GM12878 (cell line): ENCODE results near the gene PDE6A. TPM values are rescaled to one million over a fixed set of nuclear protein-coding genes. Genes with fewer than 3 reads are reported as not detected.

Source experiments
- ATAC-seq: fragments of 200-7000 bp; cut with Tn5 transposase; 3 replicates; pipeline ENCODE4 v1.9.1; 2020; ENCODE audit warnings: mild to moderate bottlenecking, moderate library complexity
- BruUV-seq: library from RNA; stranded (reverse); fragments of 400-500 nt; replicated peaks from 2 replicates; lab custom pipeline; 2021; lab: Mats Ljungman, UMichigan
- CTCF ChIA-PET: fragments of 300-600 bp; sonication (Branson Sonifier 250); formaldehyde crosslinking; extraction: SDS; loops from one replicate; lab custom pipeline; 2021; ENCODE audit warnings: inconsistent platforms; lab: Yijun Ruan, JAX
- POLR2A ChIA-PET: fragments of 350-600 bp; formaldehyde crosslinking; extraction: SDS; loops from one replicate; lab custom pipeline; 2021; ENCODE audit warnings: inconsistent platforms; lab: Charles Lee
- RAD21 ChIA-PET: fragments of 300-600 bp; sonication (Branson Sonifier 250); formaldehyde crosslinking; loops from one replicate; lab custom pipeline; 2023; ENCODE audit warnings: antibody characterized with exemption; ENCODE audit not compliant: unreplicated experiment; lab: Charles Lee
- SMC1A ChIA-PET: fragments of 300-600 bp; sonication (Branson Sonifier 250); formaldehyde crosslinking; loops from one replicate; lab custom pipeline; 2023; ENCODE audit not compliant: unreplicated experiment, uncharacterized antibody; lab: Charles Lee
- DNase-seq: peaks from one replicate; pipeline ENCODE4 v3.0.0-alpha.2; 2011; ENCODE audit warnings: low read depth, low spot score
- FAIRE-seq: peaks from 3 replicates; lab custom pipeline; 2011; peaks lifted over from hg19 to GRCh38; lab: Jason Lieb, UNC
- H2AFZ ChIP-seq: 2 replicates; pipeline ENCODE4 v1.6.0; 2011; ENCODE audit warnings: low read depth, low read length, control low read depth; ENCODE audit not compliant: control insufficient read depth
- H3K27ac ChIP-seq: 2 replicates; pipeline ENCODE4 v1.5.1; 2011; ENCODE audit warnings: control low read depth; ENCODE audit not compliant: control insufficient read depth, insufficient read depth
- H3K27me3 ChIP-seq, 2 experiments: replicated peaks in 1 of 2; 2 replicates each; pipeline versions ENCODE4 v1.6.0 to v1.6.1; 2011; ENCODE audit warnings: low read length in 1 of 2; ENCODE audit not compliant: control insufficient read depth in 2 of 2, insufficient read depth in 2 of 2
- H3K36me3 ChIP-seq, 2 experiments: 2 replicates each; pipeline ENCODE4 v1.5.1; 2011; ENCODE audit warnings: low read length in 1 of 2; ENCODE audit not compliant: control insufficient read depth in 2 of 2, insufficient read depth in 2 of 2
- H3K4me1 ChIP-seq: 2 replicates; pipeline ENCODE4 v1.6.1; 2011; ENCODE audit warnings: mild to moderate bottlenecking, low read length, moderate library complexity, mixed read lengths; ENCODE audit not compliant: control insufficient read depth, insufficient read depth
- H3K4me2 ChIP-seq: 2 replicates; pipeline ENCODE4 v1.6.0; 2011; ENCODE audit warnings: control low read depth; ENCODE audit not compliant: control insufficient read depth, insufficient read depth
- H3K4me3 ChIP-seq: fragments of 200-600 bp; sonication (generic); 2 replicates; pipeline ENCODE4 v1.5.1; 2016
- H3K79me2 ChIP-seq: 2 replicates; pipeline ENCODE4 v1.6.0; 2011; ENCODE audit warnings: low read length; ENCODE audit not compliant: control insufficient read depth, insufficient read depth
- H3K9ac ChIP-seq: 2 replicates; pipeline ENCODE4 v1.8.0; 2011; ENCODE audit warnings: low read length, control low read depth, mixed read lengths; ENCODE audit not compliant: control insufficient read depth, insufficient read depth
- H3K9me3 ChIP-seq: replicated peaks from 3 replicates; pipeline ENCODE4 v1.5.1; 2011; ENCODE audit warnings: mild to moderate bottlenecking, low read length; ENCODE audit not compliant: control insufficient read depth, insufficient read depth
- H4K20me1 ChIP-seq: 2 replicates; pipeline ENCODE4 v1.6.0; 2011; ENCODE audit not compliant: control insufficient read depth, insufficient read depth
- DPF2 ChIP-seq: fragments of 450-650 bp; IDR thresholded peaks from 2 replicates; pipeline ENCODE4 v1.6.1; 2017; ENCODE audit warnings: mild to moderate bottlenecking
- ESRRA ChIP-seq: IDR thresholded peaks from 2 replicates; pipeline ENCODE4 v1.6.1; 2012; ENCODE audit warnings: mild to moderate bottlenecking, low read length, improper control_type of control experiment
- IKZF1 ChIP-seq: fragments of 450-650 bp; conservative IDR thresholded peaks from 2 replicates; pipeline ENCODE4 v1.6.1; 2017; ENCODE audit warnings: antibody characterized with exemption, mild to moderate bottlenecking
- KAT2A ChIP-seq: conservative IDR thresholded peaks from 2 replicates; pipeline ENCODE4 v1.6.1; 2011; ENCODE audit warnings: low read depth, low read length; ENCODE audit not compliant: control insufficient read depth
- MTA2 ChIP-seq: fragments of 450-650 bp; IDR thresholded peaks from 2 replicates; pipeline ENCODE4 v1.6.1; 2016; ENCODE audit warnings: low read depth, mild to moderate bottlenecking, moderate library complexity
- NBN ChIP-seq: fragments of 450-650 bp; IDR thresholded peaks from 2 replicates; pipeline ENCODE4 v1.6.1; 2016
- RB1 ChIP-seq: fragments of 450-650 bp; formaldehyde crosslinking; IDR thresholded peaks from 2 replicates; pipeline ENCODE4 v1.6.1; 2017; ENCODE audit warnings: mild to moderate bottlenecking, borderline replicate concordance
- RELB ChIP-seq: fragments of 450-650 bp; IDR thresholded peaks from 2 replicates; pipeline ENCODE4 v1.6.1; 2017; ENCODE audit warnings: low read depth, mild to moderate bottlenecking, moderate library complexity
- SIX5 ChIP-seq: IDR thresholded peaks from 2 replicates; pipeline ENCODE4 v1.6.1; 2011; ENCODE audit warnings: mild to moderate bottlenecking, low read depth, low read length, moderate library complexity; ENCODE audit not compliant: severe bottlenecking
- SMAD5 ChIP-seq: IDR thresholded peaks from 2 replicates; pipeline ENCODE4 v1.6.1; 2016; ENCODE audit warnings: antibody characterized with exemption, low read depth
- TBL1XR1 ChIP-seq: IDR thresholded peaks from 2 replicates; pipeline ENCODE4 v1.6.1; 2012; ENCODE audit warnings: low read depth, low read length, improper control_type of control experiment
- YBX1 ChIP-seq: fragments of 450-650 bp; IDR thresholded peaks from 2 replicates; pipeline ENCODE4 v1.6.1; 2016; ENCODE audit warnings: antibody characterized with exemption
- YY1 ChIP-seq: IDR thresholded peaks from 2 replicates; pipeline ENCODE4 v1.6.1; 2011; ENCODE audit warnings: low read depth, mild to moderate bottlenecking, low read length
- ZNF217 ChIP-seq: fragments of 450-650 bp; IDR thresholded peaks from 2 replicates; pipeline ENCODE4 v1.6.1; 2017; ENCODE audit warnings: antibody characterized with exemption, mild to moderate bottlenecking
- ZNF622 ChIP-seq: fragments of 450-650 bp; IDR thresholded peaks from 2 replicates; pipeline ENCODE4 v1.6.1; 2017; ENCODE audit warnings: mild to moderate bottlenecking, inconsistent platforms
- WGBS: methylation state at CpG from one replicate; pipeline ENCODE4 v1.1.6; 2016; ENCODE audit warnings: low lambda C conversion rate; ENCODE audit not compliant: insufficient replicate concordance, insufficient coverage; ENCODE audit errors: missing lambda C conversion rate; 5-methylcytosine and 5-hydroxymethylcytosine counted together
- in situ Hi-C: fragments of 300-500 bp; cut with MboI; formaldehyde crosslinking; loops from 9 replicates; pipeline ENCODE4 v1.14.3; 2018; ENCODE audit warnings: mixed read lengths
- intact Hi-C: fragments of 100-400 bp; cut with micrococcal nuclease; formaldehyde crosslinking; loops from one replicate; pipeline ENCODE4 v1.14.2; 2022; ENCODE audit not compliant: unreplicated experiment
- polyA plus RNA-seq, 11 experiments: library from polyadenylated mRNA; depleted of rRNA in 4 of 11; unstranded in 6 of 11; stranded (reverse) in 5 of 11; fragments of >200 nt; fragmentation: Nextera tagmentation in 4 of 11; fragmentation: Illumina TruSeq in 1 of 11; extraction: Ambion mirVana in 4 of 11; extraction: Trizol in 1 of 11; gene quantifications; 1 replicate in 1 of 11; 2 replicates in 10 of 11; pipeline versions ENCODE4 v1.2.1 to v1.2.3, GENCODE V29; 2011 to 2016; ENCODE audit warnings: inconsistent platforms in 2 of 11, missing spikeins in 2 of 11, low read depth in 1 of 11
- total RNA-seq, 4 experiments: library from RNA; depleted of rRNA in 3 of 4; stranded (reverse); fragments of >200 nt in 3 of 4; fragmentation: Illumina TruSeq in 1 of 4; extraction: Trizol in 1 of 4; gene quantifications; 2 replicates each; pipeline versions ENCODE4 v1.2.1 to v1.2.3, GENCODE V29; 2013 to 2021

Gene PDE6A
- total and polyA plus RNA-seq, 10 of the 15 experiments (the other 5 are each of a cell fraction or from before 2014, with no cell fraction given) = 0.05 to 0.26 TPM; not detected in 8

GRCh38 chr5:149966946-149967345, 22.4 kb upstream of the PDE6A start:
- H4K20me1 ChIP-seq = no peaks in the 10 kb centered on the region
- no peak overlapping the region for H3K27ac ChIP-seq
- SMC1A ChIA-PET = interaction anchor here (0.5 to 1.8 kb wide), 7 partner anchors 32 to 335 kb away, joined by 3 to 4 read pairs (median 3); no protein-coding TSS in a partner anchor
- no peak for ATAC-seq
- H3K9ac ChIP-seq = no peak overlapping the region
- H3K4me3 ChIP-seq = no peak overlapping the region
- no peaks in the 10 kb centered on the region for H3K9me3 ChIP-seq
- in situ Hi-C loops = no loop called here
- H3K79me2 ChIP-seq = no peaks in the 10 kb centered on the region
- no peak overlapping the region for H2AFZ ChIP-seq
- no peaks in the 10 kb centered on the region for H3K4me1 ChIP-seq
- DNase-seq = no peak
- no peak overlapping the region for H3K4me2 ChIP-seq
- no peaks in the 10 kb centered on the region for H3K27me3 ChIP-seq
- no peak for FAIRE-seq
- POLR2A ChIA-PET = interaction anchor here (0.6 kb wide), 1 partner anchor 107 kb away, joined by 4 read pairs; no protein-coding TSS in a partner anchor
- no TSS peak for BruUV-seq
- TF ChIP-seq TBL1XR1 (no peak), KAT2A (no peak), IKZF1 (no peak), MTA2 (no peak), YBX1 (no peak)
- TF ChIP-seq, all 136 proteins: peak for 0
- RAD21 ChIA-PET = no interaction called here
- CTCF ChIA-PET = interaction anchor here (0.7 to 1.4 kb wide), 5 partner anchors 11 to 330 kb away, joined by 3 to 5 read pairs (median 3); no protein-coding TSS in a partner anchor
- no peaks in the 10 kb centered on the region for H3K36me3 ChIP-seq
- intact Hi-C loops = loop anchor here (10.0 kb wide), 1 partner anchor 232 kb away; the partner anchor contains the start of gene PPARGC1B
- 91% methylated on average over 3 of the region's 3 CpGs for WGBS

DNA sequence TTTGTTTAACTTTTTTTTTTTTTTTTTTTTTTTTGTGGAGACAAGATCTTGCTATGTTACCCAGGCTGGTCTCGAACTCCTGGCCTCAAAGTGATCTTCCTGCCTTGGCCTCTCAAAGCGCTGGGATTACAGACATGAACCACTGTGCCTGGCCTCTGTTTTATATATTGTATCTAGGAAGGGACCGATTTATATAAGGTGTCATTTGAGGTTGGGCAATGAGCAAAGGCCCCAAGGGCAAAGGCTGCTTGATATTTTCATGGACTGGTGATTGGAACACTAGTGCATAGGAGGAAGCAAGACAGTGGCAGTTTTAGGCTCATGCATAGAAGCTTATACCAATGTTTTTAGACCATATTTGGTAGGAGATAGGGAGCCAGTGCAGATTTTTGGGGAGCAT, 19.1 kb upstream of the PDE6A start:
- WGBS = 97% methylated on average over 2 of the region's 3 CpGs
- no TSS peak for BruUV-seq
- H3K9me3 ChIP-seq = no peaks in the 10 kb centered on the region
- in situ Hi-C loops (no loop called here), intact Hi-C loops (loop anchor here (10.0 kb wide), 1 partner anchor 229 kb away; the partner anchor contains the start of gene PPARGC1B)
- ChIA-PET SMC1A (interaction anchor here (1.2 to 2.7 kb wide), 2 partner anchors 8 to 111 kb away, joined by 4 to 11 read pairs; no protein-coding TSS in a partner anchor), POLR2A (no interaction called here), RAD21 (interaction anchor here (1.5 kb wide), 1 partner anchor 130 kb away, joined by 4 read pairs; no protein-coding TSS in a partner anchor), CTCF (interaction anchor here (1.2 to 3.3 kb wide), 2 partner anchors 27 to 111 kb away, joined by 3 to 45 read pairs; no protein-coding TSS in a partner anchor)
- no peaks in the 10 kb centered on the region for H4K20me1 ChIP-seq
- no peak overlapping the region for H3K4me3 ChIP-seq
- no peak overlapping the region for H2AFZ ChIP-seq
- no peaks in the 10 kb centered on the region for H3K79me2 ChIP-seq
- no peaks in the 10 kb centered on the region for H3K27me3 ChIP-seq
- FAIRE-seq = no peak
- no peak overlapping the region for H3K27ac ChIP-seq
- no peak for DNase-seq
- no peaks in the 10 kb centered on the region for H3K36me3 ChIP-seq
- ATAC-seq = no peak
- no peak overlapping the region for H3K4me2 ChIP-seq
- no peak overlapping the region for H3K9ac ChIP-seq
- H3K4me1 ChIP-seq = peaks cover 12% of the 10 kb centered on the region
- TF ChIP-seq ZNF622 (no peak), SMAD5 (no peak), SIX5 (no peak), RELB (no peak), YY1 (no peak), NBN (no peak), RB1 (no peak), ESRRA (no peak), ZNF217 (no peak), DPF2 (no peak), MTA2 (no peak)
